ENCODE data around the gene SYTL3.

Gene SYTL3

GRCh38 chr6:158627940-158628211 lies 22.0 kb upstream of the SYTL3 start:
- no peak for TF ChIP-seq CTCF (IDR thresholded peaks at IDR 0.05)

- TF ChIP-seq CTCF (IDR thresholded peaks at IDR 0.05), result no peak
Measured at GRCh38 chr6:158628542-158628941, 21.3 kb upstream of the SYTL3 start.

- TF ChIP-seq CTCF (IDR thresholded peaks at IDR 0.05), result no peak
Measured at GRCh38 chr6:158629367-158630221, 20.3 kb upstream of the SYTL3 start.

- TF ChIP-seq CTCF (IDR thresholded peaks at IDR 0.05), result no peak
Measured at GRCh38 chr6:158630938-158631616, 18.8 kb upstream of the SYTL3 start.

GRCh38 chr6:158631678-158632537 lies 17.9 kb upstream of the SYTL3 start:
- no peak for TF ChIP-seq CTCF (IDR thresholded peaks at IDR 0.05)

GRCh38 chr6:158633127-158633526 lies 16.7 kb upstream of the SYTL3 start:
- TF ChIP-seq CTCF (IDR thresholded peaks at IDR 0.05), result no peak

- no peak for TF ChIP-seq CTCF (IDR thresholded peaks at IDR 0.05)
Measured at GRCh38 chr6:158634695-158635426, 15.0 kb upstream of the SYTL3 start.
